HG03565 (cell line): ENCODE results near the gene DLAT.
A peak's percentile ranks its signal among the peaks of the same experiment; 100 is the strongest.
"Not testable (repeated sequence)": the region's sequence is repeated elsewhere in the genome, so short reads cannot be mapped to it uniquely, and the experiment has no call there.

Source experiments
- ATAC-seq: cut with Tn5 transposase; IDR thresholded peaks from one replicate; pipeline ENCODE4 v1.9.1; 2021; ENCODE audit warnings: mild to moderate bottlenecking, moderate library complexity; ENCODE audit not compliant: unreplicated experiment

DLAT gene

DNA sequence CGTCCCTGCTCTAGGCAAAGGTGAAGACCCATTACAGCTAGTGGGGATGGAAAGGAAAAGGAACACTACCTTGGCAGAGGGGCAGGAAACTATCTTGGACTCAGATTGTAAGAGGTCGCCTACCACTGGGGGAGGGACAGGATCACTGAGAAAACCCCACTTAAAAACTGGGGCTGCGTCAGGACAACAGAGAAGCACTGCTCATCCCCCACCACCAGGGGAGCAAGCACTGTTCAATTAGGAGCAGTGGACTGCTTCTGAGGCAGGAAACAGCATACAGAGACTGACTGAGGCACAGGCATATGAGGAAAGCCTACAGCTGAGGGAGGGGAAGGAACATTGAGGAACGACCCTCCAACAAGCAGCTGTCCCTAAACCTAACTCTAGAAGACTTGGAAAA lies 20.8 kb upstream of the DLAT start:
- ATAC-seq: peak; percentile 80

DNA sequence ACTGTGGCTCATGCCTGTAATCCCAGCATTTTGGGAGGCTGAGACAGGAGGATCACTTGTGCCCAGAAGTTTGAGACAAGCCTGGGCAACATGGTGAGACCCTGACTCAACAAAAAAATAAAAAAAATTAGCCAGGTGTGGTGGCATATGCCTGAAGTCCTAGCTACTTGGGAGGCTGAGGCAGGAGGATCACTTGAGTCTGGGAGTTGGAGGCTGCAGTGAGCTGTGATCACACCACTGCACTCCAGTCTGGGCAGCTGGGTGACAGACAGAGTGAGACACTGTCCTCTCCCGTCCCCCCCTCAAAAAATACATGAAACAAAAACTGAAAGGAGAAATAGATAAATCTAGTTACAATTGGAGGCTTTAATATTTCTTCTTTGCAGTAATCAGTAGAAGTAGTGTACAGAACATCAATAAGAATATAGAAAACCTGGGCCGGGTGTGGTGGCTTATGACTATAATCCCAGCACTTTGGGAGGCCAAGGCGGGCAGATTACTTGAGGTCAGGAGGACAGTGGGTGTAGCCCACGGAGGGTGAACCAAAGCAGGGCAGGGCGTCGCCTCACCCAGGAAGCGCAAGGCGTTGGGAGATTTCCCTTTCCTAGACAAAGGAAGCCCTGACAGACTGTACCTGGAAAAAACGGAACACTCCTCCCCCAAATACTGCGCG lies 19.6 kb upstream of the DLAT start:
- no peak for ATAC-seq

DNA sequence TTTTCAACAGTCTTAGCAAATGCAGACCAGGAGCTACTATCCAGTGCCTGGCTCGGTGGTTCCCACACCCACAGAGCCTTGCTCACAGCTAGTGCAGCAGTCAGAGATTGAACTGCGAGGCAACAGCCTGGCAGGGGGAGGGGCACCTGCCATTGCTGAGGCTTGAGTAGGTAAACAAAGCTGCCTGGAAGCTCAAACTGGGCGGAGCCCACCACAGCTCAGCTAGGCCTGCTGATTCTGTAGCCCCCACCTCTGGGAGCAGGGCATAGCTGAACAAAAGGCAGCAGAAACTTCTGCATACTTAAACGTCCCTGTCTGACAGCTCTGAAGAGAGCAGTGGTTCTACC lies 19.1 kb upstream of the DLAT start:
- ATAC-seq: not testable (repeated sequence)

DNA sequence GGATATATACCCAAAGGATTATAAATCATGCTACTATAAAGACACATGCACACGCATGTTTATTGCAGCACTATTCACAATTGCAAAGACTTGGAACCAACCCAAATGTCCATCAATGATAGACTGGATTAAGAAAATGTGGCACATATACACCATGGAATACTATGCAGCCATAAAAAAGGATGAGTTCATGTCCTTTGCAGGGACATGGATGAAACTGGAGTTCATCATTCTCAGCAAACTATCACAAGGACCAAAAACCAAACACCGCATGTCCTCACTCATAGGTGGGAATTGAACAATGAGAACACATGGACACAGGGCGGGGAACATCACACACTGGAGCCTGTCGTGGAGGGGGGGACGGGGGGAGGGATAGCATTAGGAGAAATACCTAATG lies 13.8 kb upstream of the DLAT start:
- not testable (repeated sequence) for ATAC-seq

DNA sequence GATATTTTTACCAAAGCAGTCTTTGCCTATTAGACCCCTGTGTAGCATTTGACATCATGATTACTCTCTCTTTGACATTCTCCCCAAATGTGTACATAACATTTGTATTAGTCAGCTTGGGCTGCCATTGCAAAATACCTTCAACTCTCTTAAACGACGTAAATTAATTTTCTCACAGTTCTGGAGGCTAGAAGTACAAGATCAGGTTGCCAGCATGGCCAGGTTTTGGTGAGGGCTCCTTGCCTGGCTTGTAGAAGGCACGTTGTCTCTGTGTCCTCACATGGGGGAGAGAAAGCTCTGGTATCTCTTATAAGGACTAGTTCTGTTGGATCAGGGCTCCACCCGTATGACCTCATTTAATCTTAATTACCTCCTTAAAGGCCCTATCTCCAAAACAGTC lies 12.3 kb upstream of the DLAT start:
- no peak for ATAC-seq

DNA sequence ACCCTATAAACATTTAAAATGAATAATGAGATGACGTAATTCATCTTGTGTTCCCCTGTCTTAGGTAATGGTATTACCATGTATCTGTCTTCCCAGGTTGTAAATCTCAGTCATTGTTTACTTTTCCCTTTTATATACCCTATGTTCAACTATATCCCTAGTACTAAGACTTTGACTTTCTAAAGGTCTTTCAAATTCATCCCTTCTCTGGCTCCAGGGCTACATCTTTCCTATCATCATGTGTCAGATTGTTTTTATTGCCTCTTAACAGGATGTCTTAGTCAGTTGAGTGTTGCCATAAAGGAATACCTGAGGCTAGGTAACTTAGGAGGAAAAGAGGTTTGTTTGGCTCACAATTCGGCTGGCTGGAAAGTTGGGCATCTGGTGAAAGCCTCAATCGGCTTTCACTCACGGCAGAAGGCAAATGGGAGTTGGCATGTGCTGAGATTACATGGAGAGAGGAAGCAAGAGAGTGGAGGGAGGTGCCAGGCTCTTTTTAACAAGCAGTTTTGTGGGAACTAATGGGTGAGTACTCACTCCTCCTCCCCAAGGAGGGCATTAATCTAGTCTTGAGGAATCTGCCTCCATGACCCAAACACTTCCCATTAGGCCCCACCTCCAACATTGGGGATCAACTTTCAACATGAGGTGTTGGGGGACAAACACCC lies 11.6 kb upstream of the DLAT start:
- ATAC-seq: no peak

DNA sequence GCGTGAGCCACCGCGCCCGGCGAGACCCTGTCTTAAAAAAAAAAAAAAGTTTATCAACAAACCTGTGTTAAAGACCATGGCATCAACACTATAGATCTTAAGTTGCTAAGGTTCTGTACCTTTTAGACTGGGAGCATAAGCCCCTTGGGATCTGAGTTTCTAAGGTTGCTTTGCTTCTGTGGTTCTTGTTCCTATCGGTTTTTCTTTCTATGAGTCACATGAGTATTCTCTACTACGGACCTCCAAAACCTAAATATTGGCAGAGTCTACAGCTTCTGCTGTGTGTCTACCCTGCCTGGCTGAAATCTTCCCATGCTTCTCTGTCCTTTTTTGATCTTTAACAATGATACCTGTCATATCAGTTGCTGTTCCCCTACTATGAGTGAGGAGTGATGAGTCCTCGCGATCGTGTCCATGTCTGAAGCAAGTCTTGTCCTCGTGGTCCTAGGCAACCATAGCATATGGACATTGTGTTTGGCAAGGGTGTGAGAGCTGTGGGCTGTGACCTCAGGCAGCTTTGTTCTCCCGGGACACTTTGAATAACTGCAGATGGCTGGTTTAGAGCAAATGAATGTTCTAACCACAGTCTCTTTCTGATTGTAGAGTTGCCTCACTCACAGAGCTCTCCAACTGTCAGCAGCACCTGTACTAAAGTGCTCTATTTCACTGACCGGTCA lies 9.0 kb upstream of the DLAT start:
- ATAC-seq: peak; percentile 76

DNA sequence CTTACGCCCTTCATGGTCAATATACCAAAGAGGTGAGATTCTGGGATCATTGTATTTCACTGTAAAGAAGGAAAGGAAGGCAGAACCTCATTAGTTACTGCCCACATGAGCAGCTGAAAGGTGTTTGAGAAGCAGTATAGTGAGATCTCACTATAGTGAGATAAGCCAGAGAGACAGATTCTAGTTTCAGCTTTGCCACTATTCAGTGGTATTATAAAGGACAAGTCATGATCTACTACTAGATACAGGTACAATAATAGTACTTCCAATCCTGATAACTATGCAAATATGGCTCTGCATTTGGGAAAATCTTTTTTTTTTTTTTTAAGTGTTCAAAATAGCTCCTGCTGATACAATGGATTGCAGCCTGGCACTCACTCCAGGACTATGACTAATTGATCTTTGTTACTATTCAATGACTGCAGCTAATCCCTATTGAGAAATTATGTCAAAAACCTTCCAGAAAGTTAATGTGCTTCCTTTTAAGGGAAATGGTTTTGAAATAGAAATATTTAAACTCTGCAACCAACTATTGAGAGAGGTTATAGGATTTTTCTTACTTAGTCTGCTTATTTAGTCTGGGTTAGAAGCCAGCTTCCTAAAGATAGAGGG lies 8.3 kb upstream of the DLAT start:
- ATAC-seq: peak; percentile 31

DNA sequence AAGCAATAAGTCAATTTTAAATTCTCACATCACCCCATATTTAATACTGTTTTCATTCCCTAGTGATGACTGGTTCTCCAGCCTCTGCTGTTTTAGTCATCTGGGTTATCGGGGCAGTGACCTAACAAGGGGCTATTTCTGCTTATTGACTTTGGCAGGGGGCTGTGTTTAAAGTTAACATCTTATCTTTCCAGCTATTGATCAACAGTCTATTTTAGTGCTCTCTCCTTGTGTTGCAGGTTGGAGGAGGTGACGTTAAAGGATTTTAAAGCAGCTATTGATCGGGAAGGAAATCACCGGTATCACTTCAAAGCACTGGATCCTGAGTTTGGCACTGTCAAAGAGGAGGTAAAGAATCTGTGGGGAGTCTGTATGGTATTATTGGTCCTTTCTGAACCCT lies 7.7 kb upstream of the DLAT start:
- ATAC-seq: no peak

DNA sequence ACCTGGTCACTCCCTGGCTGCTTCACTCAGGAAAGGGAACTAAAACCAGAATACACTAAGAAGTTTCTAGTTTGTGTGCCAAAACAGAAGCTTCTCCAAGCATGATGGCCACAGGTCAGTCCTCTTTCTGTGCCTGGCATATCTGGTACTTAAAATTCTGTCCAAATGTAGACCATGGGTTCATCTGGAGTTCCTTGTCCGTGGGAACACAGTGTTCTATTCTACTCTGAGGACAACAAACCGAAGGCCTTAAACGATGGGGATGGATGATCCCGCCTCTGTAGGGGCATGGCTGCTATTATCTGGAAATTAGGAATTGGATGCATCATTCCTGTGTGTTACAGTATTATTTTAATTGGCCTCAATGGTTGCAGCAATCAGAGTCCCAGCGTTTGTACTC lies 6.1 kb upstream of the DLAT start:
- ATAC-seq: no peak

DNA sequence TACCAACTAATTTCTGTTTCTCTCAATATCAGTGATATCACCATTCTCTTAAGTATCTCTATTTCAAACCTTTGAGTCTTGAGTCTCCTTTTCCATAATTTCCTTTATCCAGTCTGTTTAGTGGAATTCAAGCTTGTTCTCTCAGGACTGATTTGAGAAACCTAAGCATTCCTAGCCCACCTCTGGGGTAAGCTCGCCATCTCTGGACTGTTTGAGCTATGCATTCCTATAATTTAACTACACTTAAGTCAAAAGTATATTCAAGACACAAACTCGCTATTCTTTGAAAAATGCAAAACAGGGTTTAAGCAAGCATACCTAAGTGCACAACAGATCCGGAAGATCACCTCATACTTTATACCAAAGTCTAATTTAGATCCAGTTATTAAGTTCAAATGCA lies 2.1 kb upstream of the DLAT start:
- no peak for ATAC-seq

DNA sequence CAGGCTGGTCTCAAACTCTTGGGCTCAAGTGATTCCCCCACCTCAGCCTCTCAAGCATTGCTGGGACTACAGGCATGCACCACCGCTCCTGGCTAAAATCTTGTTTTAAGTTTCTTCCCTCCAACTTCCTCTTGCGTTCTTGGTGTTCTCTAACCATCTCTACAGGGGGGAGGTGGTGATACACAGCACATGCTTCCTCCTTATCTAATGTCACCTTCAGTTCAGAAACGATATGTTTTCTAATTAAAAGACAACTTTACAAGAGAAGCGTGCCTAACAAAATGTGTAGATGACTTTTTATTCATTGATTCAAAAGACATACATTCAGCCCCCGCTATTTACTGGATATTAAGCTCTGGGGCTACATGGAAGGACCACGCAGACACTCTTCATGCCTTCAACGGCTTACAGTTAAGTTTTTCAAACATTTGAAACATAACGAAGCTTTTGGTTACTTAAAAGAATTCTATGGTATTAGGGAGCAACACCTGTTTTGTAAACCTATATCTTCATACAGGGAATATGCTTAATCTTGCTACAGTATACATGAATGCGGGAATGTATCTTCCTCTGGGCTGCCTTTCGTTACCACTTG lies 933 bp upstream of the DLAT start:
- peak; percentile 36 for ATAC-seq

DNA sequence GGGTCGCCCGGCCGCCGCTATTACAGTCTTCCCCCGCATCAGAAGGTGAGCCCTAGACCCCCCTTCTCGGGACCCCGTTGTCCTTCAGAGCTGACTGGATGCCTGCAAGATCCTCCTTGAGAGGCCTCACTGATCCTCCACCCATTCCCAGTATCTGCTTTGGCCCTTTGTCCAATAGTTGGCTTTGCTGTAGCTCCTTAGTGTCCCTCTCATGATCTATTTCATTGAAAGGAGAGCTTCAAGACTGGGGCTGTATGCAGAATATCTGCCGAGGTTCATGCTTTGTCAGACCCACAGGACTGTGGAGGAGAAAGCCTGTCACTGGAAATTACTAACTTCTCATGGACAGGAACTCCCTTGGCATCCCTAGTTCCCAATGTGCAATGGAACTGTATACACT lies 499 bp downstream of the DLAT start:
- no peak for ATAC-seq

DNA sequence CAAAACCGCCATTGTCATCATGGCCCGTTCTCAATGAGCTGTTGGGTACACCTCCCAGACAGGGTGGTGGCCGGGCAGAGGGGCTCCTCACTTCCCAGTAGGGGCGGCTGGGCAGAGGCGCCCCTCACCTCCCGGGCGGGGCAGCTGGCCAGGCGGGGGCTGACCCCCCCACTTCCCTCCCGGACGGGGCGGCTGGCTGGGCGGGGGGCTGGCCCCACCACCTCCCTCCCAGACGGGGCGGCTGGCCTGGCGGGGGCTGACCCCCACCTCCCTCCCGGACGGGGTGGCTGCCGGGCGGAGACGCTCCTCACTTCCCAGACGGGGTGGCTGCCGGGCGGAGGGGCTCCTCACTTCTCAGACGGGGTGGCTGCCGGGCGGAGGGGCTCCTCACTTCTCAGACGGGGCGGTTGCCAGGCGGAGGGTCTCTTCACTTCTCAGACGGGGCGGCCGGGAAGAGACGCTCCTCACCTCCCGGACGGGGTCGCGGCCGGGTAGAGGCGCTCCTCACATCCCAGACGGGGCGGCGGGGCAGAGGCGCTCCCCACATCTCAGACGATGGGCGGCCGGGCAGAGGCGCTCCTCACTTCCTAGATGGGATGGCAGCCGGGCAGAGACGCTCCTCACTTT lies 1.7 kb downstream of the DLAT start:
- not testable (repeated sequence) for ATAC-seq

DNA sequence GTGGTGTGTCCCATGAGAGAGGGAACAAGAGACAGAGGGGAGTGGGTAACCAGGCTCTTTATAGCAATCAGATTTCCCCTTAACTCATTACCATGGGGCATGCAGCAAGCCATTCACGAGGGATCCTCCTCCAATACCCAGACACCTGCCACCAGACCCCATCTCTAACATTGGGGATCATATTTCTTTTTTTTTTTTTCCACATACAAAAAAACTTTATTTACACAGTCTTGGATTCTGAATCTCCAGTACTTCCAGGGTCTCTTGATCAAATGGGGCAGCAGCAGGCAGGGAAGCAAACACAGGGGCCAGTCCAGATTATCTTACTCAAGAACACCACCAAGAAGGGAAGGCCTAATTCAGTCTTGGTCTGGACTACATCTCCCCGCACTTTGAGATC lies 4.3 kb downstream of the DLAT start:
- no peak for ATAC-seq

DNA sequence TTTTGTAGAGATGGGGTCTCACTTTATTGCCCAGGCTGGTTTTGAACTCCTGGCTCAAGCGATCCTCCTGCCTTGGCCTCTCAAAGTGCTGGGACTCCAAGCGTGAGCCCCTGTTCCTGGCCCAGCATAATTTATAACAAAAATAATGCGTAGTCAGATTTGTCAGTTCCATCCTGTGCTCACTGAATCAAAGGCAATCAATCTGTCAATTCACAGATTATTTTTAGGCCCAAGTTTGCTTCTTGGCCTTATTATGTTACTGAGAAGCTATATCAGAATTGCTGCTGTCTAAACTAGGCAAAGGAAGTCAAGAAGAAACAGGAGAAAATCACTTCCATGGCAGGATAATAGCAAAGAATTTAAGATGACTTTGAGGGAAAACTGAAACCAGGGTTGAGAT lies 8.7 kb downstream of the DLAT start:
- no peak for ATAC-seq

DNA sequence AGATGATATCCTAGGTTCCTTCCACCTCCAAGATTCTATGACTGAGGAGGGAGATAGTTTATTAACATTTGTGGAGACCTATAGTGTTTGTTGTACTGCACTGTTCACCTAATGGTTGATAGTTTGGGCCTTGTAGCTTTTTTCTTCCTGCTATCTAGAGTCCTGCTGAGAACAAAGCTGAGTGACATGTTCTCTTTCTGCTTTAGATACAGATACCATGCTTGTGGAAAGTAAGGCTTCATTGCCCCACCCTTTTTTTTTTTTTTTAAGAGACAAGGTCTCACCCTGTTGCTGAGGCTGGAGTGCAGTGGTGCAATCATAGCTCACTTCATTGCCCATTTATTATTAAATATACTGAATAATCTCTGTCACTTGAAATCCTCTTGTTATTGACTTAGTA lies 12.3 kb downstream of the DLAT start:
- ATAC-seq: no peak

DNA sequence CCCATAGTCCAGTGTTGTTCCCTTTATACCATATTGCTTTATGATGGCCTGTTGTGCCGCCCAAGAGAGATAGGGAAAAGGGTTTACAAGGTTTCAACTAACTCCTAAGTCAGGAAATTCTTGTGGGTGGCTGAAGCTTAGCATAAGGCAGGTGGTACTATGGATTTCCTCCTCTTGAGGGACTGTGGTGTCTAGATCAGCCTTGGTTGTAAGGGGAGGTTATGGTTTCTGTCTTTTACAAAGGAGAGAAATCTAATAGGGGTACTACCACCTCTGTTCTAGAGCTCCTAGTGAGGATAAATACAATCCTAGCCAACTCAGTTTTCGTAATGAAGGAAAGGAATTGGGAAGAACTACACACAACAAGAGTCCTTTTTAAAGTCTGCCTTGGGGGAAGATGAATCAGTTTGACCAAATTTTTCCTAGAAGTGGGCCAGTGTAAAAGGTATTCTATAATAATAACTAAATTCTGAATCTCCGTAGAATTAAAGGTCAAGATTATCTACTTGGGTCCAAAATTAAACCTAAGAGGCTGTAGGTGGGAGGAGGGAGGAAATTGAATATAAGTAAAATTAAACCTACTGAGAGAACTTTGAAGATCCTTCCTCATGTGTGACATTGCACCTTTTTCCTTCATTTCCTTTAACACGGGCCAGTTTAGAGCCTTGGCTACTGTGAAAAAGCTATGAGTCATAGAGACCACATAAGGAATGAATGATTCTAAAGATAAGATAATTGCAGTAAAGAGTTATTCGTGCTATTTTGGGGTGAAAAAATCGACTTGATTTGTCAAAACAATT lies 17.2 kb downstream of the DLAT start:
- no peak for ATAC-seq

DNA sequence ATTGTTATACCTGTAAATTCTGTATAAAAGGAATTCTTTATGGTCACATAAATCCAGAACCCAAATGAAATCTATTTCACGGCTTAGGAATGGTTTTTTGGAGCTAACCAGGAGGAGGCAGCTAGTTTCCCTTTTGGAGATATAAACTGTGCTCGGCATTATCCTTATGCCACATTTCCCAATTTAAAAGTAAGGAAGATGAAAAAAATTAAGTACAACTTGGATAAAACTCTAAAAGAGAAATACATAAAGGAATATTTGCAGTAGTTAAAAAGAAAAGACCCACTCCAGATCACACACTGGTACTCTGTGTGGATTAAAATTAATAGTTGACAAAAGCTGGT lies 17.7 kb downstream of the DLAT start:
- no peak for ATAC-seq

DNA sequence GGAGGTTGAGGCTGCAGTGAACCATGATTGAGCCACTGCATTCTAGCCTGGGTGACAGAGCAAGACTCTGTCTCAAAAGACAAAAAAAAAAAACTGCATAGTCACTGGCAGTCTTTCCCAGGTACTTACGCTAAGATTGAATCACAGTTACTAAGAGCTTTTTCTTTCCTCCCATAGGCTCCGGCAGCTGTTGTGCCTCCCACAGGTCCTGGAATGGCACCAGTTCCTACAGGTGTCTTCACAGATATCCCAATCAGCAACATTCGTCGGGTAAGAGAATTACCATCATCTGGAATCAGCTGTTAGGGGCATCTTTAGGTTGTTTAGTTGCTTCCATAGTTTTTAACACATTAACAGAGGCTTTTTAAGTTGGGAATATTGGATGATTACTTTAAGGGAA lies 19.8 kb downstream of the DLAT start:
- ATAC-seq: no peak
